Neural crest cell (in vitro differentiated cells): ENCODE data around the gene CIDEA. TPM values are rescaled to one million over a fixed set of nuclear protein-coding genes. Genes with fewer than 3 reads are reported as not detected.
A peak's percentile ranks its signal among the peaks of the same experiment; 100 is the strongest.

Source experiments
- DNase-seq: peaks from one replicate; pipeline ENCODE4 v3.0.0; 2021; ENCODE audit warnings: low read depth, mixed read lengths, low spot score
- H3K27ac Mint-ChIP-seq: one replicate; pipeline ENCODE4 v1.8.0; 2021; ENCODE audit warnings: mild to moderate bottlenecking, mixed read lengths; ENCODE audit not compliant: unreplicated experiment
- H3K27me3 Mint-ChIP-seq: 2 replicates; pipeline ENCODE4 v1.8.0; 2021; ENCODE audit warnings: low read depth, mild to moderate bottlenecking, mixed read lengths
- H3K36me3 Mint-ChIP-seq: 2 replicates; pipeline ENCODE4 v1.8.0; 2021; ENCODE audit warnings: low read depth, mild to moderate bottlenecking, mixed read lengths
- H3K4me1 Mint-ChIP-seq: 2 replicates; pipeline ENCODE4 v1.8.0; 2021; ENCODE audit warnings: mixed read lengths
- H3K4me3 Mint-ChIP-seq: one replicate; pipeline ENCODE4 v1.8.0; 2021; ENCODE audit warnings: mild to moderate bottlenecking, mixed read lengths
- H3K9me3 Mint-ChIP-seq: 2 replicates; pipeline ENCODE4 v1.8.0; 2021; ENCODE audit warnings: mixed read lengths
- total RNA-seq: library from RNA; stranded (reverse); gene quantifications from 2 replicates; pipeline ENCODE4 v1.2.1, GENCODE V29; 2021
- TF ChIP-seq, protein P1 (sequence below): fragments of 200-600 bp; sonication (generic); conservative IDR thresholded peaks from 2 replicates; pipeline ENCODE4 v1.5.0; 2021; ENCODE audit warnings: antibody characterized with exemption, mild to moderate bottlenecking

Gene CIDEA
- total RNA-seq, 1 donor from 2014 or later, result not detected

DNA sequence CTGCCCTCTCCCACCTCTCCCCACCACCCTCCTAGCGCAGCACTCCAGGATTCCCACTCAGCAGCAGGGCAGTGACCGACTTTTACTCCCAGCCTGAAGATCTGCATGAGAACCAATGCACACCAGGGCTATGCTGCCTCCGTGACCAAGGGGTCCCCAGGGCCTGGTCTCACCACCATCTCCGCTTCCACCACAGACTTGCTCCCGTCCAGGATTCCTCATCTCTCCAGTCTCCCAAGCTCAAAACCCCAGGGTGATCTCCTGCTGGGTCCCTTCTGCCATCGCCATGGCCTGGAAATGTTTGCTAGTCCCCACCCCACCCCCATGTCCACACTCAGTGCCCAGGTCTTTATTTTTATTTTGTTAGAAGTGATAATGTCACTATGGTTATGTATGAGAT lies 2.1 kb upstream of the CIDEA start:
- peaks cover 22% of the 10 kb centered on the region for H3K4me1 Mint-ChIP-seq
- peaks cover 90% of the 10 kb centered on the region for H3K27me3 Mint-ChIP-seq
- DNase-seq, result no peak
- no peaks in the 10 kb centered on the region for H3K36me3 Mint-ChIP-seq
- H3K9me3 Mint-ChIP-seq, result no peaks in the 10 kb centered on the region
- no peak overlapping the region for H3K27ac Mint-ChIP-seq
- TF ChIP-seq, protein P1, sequence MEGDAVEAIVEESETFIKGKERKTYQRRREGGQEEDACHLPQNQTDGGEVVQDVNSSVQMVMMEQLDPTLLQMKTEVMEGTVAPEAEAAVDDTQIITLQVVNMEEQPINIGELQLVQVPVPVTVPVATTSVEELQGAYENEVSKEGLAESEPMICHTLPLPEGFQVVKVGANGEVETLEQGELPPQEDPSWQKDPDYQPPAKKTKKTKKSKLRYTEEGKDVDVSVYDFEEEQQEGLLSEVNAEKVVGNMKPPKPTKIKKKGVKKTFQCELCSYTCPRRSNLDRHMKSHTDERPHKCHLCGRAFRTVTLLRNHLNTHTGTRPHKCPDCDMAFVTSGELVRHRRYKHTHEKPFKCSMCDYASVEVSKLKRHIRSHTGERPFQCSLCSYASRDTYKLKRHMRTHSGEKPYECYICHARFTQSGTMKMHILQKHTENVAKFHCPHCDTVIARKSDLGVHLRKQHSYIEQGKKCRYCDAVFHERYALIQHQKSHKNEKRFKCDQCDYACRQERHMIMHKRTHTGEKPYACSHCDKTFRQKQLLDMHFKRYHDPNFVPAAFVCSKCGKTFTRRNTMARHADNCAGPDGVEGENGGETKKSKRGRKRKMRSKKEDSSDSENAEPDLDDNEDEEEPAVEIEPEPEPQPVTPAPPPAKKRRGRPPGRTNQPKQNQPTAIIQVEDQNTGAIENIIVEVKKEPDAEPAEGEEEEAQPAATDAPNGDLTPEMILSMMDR, result no peak
- no peak overlapping the region for H3K4me3 Mint-ChIP-seq

DNA sequence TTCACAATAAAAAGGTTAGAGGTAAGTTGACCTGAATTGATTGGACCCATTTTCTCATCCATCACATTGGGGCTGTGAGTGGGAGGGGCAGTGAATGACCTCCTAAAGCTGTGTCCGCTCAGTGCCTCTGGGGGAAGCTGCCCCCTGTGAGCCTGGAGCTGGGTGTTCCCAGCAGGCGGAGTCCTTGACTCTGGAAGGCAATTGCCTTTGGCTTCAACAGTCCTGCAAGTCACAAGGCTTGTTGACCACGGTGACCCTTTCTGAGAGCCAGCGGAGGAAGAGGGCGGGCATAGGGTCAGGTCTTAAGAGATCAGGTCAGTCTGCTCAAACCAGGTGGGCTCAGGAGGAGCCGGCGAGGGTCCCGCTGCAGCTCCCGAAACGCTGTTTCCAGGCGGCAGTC lies 1.1 kb upstream of the CIDEA start:
- Mint-ChIP-seq H3K9me3 (no peaks in the 10 kb centered on the region), H3K4me1 (peaks cover 22% of the 10 kb centered on the region), H3K27ac (no peak overlapping the region), H3K4me3 (peak overlapping the region; percentile 50), H3K36me3 (no peaks in the 10 kb centered on the region), H3K27me3 (peaks cover 90% of the 10 kb centered on the region)
- TF ChIP-seq, protein P1, result no peak
- DNase-seq, result no peak

DNA sequence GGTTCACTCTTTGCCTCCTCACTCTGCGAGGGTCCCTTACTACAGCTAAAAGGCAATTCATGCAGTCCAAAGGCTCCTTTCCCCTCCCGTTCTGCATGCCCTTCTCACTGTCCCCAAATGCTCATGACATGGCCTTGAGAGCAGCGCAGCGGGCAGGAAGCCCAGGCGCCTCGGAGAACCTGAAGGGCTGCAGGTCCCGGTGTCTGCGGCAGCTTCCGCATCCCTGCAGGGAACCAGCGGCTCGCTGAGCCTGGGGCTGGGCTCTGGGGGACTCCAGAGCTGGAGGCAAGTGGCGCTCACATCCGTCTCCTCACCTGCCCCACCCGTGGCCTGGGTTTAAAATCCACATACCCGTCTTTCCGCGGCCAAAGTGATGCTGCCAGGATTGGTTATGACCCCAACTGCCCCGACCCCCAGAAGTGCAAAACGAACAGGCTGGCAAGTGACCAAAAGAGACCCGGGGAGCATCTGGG lies 462 bp upstream of the CIDEA start:
- Mint-ChIP-seq H3K27ac (no peak overlapping the region), H3K9me3 (no peaks in the 10 kb centered on the region), H3K27me3 (peaks cover 89% of the 10 kb centered on the region), H3K4me3 (peak overlapping the region; percentile 54), H3K4me1 (peaks cover 22% of the 10 kb centered on the region), H3K36me3 (no peaks in the 10 kb centered on the region)
- TF ChIP-seq, protein P1, result no peak
- no peak for DNase-seq

DNA sequence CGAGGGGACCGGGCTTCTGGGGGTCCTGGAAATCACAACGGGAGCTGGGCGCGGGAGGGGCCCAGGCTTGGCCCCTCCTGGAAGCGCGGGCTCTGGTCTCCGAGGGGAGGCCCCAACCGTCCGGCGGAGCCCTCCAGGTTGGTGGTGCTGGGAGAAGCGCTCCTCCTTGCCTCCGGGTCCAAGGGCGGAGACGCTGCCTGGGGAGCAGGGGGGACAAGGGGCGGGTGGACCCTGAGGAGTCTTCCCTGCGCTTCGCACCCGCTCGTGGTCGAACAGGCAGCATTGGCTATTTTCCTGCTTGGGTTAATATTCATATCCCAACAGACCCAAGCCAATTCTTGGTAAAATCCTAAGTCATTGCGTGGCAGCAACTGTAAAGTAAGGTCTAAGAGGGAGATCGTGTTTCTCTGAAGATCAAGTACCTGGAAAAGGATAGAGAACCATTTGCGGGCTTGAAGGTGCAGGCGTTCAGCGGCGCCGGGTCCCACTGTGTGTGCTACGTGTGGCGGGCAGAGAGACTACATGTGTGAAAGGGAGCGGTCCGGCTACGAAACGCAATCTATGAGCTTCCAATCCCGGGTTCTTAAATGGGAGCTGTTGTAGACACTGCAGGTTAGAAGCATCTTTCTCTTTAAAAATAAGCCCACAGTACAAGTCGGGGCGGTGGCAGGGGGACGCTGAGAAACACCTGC lies 805 bp downstream of the CIDEA start:
- DNase-seq, result no peak
- TF ChIP-seq, protein P1, result no peak
- Mint-ChIP-seq H3K36me3 (no peaks in the 10 kb centered on the region), H3K4me1 (peaks cover 22% of the 10 kb centered on the region), H3K27ac (no peak overlapping the region), H3K4me3 (peak overlapping the region; percentile 25), H3K9me3 (no peaks in the 10 kb centered on the region), H3K27me3 (peaks cover 82% of the 10 kb centered on the region)

DNA sequence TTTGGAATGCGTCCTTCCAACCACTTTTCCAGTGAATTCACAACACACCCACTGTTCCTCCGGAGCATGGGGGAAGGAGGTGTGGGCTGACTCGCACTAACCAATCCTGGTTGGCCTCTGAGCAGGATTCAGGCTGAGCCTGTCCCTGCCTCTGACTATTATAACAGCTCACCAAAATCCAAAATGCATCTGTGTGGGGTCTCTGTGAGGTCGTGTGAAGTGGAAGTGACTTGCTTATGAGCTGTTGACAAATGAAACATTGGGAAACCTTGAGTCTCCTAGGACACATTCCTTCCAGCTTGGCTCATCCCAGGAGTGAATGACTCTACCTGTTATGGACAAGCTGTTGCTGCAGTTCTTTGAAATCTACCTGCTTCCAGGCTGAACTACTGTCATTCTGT lies 1.5 kb downstream of the CIDEA start:
- Mint-ChIP-seq H3K4me1 (peaks cover 22% of the 10 kb centered on the region), H3K27me3 (peaks cover 80% of the 10 kb centered on the region), H3K27ac (no peak overlapping the region), H3K9me3 (no peaks in the 10 kb centered on the region), H3K4me3 (no peak overlapping the region), H3K36me3 (no peaks in the 10 kb centered on the region)
- TF ChIP-seq, protein P1, result no peak
- DNase-seq, result no peak
